Lower leg skin (tissue), 4 donors: ENCODE measurements around the gene GOLGA6L9. TPM values are rescaled to one million over a fixed set of nuclear protein-coding genes. Genes with fewer than 3 reads are reported as not detected.
"Not testable (repeated sequence)": the region's sequence is repeated elsewhere in the genome, so short reads cannot be mapped to it uniquely, and the experiment has no call there.

Experiments used
- DNase-seq, 2 donors: peaks; one replicate each; pipeline ENCODE4 v3.0.0-alpha.2; 2019; ENCODE audit warnings: low spot score in 2 of 2
- H3K4me3 ChIP-seq: fragments of 200-600 bp; sonication (generic); 2 replicates; pipeline ENCODE4 v1.5.1; 2017; ENCODE audit warnings: mild to moderate bottlenecking, low read depth; ENCODE audit not compliant: poor library complexity, severe bottlenecking
- WGBS, 2 donors: methylation state at CpG; one replicate each; pipeline ENCODE4 v1.1.5; 2018; 5-methylcytosine and 5-hydroxymethylcytosine counted together
- intact Hi-C: fragments of 100-400 bp; cut with DNase I; formaldehyde crosslinking; loops from one replicate; pipeline ENCODE4 v1.15.0; 2023; ENCODE audit warnings: low total_unique reads
- total RNA-seq, 4 donors: library from RNA; depleted of rRNA; stranded (reverse); fragments of >200 nt; gene quantifications; one replicate each; pipeline ENCODE4 v1.1.0, GENCODE V29; 2016

GOLGA6L9 gene
- total RNA-seq, 4 donors from 2014 or later: 2.5 to 5.8 (median 4.2) TPM

DNA sequence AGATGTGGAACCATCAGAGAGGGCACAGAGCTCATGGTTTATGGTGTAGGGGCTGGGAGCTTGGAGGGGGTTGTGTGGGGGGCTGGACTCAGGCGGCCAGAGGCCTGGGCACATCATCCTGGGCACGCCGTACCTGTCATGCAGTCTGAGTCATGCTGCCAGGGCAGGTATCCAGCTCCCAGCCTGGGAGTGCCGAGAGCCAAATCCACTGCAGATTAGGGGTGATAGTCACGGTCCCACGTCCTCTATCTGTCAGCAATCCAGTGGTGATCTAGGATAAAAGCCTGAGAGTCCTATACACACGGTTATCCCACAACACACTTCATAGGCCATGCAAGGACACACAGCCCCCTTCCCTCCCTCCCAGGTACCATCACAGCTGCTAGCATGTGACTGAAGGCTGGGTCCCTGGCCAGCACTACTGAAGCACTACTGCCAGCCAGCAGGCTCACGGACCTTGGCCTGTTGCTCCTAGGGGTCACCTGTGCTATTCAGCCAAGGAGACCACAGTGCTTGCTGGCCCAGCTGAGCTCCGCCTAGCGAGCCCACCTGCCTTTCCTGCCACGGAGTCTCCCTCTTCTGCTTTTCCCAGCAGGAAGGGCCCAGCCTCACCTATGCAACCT lies 45.8 kb downstream of the GOLGA6L9 start:
- DNase-seq: peak in 1 of 2 donors; percentile 78
- intact Hi-C loops, H3K4me3 ChIP-seq: not testable (repeated sequence)
- 71 to 72% methylated on average over 4 to 6 of the region's 11 CpGs for WGBS, 2 donors

DNA sequence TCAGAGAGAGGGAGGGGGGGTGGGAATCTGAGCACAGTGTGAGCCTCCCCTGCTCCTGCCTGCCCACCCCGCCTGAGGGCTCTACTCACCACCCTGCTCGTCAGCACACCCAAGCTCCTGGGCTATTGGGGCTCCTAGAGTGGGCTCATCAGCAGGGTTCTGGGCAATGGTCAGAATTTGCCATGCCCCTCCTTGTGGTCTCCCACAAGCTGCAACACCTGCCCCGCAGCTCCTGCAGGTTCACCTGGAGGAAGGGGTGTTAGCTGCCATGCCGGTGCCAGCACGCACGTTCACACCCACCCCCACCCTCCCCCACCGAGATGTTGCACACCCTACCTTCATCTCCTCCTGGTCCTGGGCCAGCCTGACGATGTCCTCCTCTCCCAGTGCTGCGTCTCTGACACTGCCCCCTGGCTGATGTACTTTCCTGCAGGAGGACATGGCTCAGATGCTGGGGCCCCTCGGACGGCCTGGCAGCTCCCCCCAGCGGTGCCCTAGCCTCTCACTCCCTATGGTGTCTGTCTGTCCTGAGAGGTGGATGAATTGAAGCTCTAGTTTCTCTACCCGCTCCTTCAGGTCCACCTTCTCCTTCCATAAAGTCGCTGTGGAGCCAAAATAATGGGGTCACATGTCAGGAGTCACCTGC lies 47.2 kb downstream of the GOLGA6L9 start:
- intact Hi-C loops, H3K4me3 ChIP-seq: not testable (repeated sequence)
- peak in 1 of 2 donors; percentile 79 for DNase-seq
- WGBS, 2 donors: 76 to 79% methylated on average over 13 to 14 of the region's 14 CpGs

DNA sequence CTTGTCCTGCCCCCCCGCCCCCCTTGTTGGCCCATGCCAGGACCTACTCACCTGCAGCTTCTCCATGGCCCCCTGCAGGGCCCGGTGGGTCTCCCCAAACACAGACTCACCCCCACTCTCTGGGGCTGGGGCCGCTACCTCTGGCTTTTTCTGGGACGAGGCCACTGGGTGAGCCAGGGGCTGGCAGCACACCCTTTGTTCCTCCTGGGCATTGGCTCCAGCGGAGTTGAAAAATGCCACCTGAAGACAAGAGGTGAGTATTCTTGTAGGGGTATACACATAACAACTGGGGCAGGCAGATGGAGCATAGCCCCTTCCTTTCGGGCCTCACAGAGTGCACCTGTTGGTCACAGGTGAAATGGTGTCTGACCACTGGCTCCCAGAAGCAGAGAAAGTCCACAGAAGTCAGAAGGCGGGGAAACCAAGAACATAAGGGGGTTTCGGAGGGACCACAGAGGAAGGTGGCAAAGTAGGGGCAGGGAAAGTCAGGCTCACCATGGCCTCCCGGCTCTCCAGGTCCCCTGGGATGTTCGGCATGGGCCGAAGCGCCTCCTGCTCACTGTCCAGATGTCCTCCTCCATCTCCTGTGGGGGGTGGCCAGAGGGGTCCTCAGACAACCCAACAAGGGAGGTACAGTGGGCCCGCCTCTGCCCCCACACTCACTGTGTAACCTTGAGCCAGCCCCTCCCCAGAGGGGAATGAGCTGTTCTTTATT lies 47.9 kb downstream of the GOLGA6L9 start:
- DNase-seq, intact Hi-C loops, H3K4me3 ChIP-seq: not testable (repeated sequence)
- WGBS, 2 donors: 79 to 94% methylated on average over 8 to 11 of the region's 13 CpGs

Other genes starting within 250 kb of the GOLGA6L9 start
- gene EFL1, start 167.1 kb upstream of the GOLGA6L9 start, total RNA-seq: 10 to 100 TPM; 17.8 to 20.7 (median 19.5) TPM
- gene SAXO2, start 167.0 kb upstream of the GOLGA6L9 start, total RNA-seq: 1 to 10 TPM in 2 of 4 donors, under 1 TPM in 1, not detected in 1; 0.30 to 1.5 (median 1.5) TPM
- 1 to 10 TPM in 2 of 4 donors, under 1 TPM in 2; 0.39 to 1.2 (median 0.85) TPM for gene GOLGA6L10, start 80.3 kb upstream of the GOLGA6L9 start, total RNA-seq
- 1,000 to 10,000 TPM; 2,137 to 4,420 (median 3,127) TPM for gene RPS17, start 110.6 kb downstream of the GOLGA6L9 start, total RNA-seq
- 1 to 10 TPM in 2 of 4 donors, under 1 TPM in 2; 0.15 to 2.9 (median 1.3) TPM for gene CPEB1, start 217.5 kb downstream of the GOLGA6L9 start, total RNA-seq